ENCODE measurements around the gene RAVER1. TPM values are rescaled to one million over a fixed set of nuclear protein-coding genes. Genes with fewer than 3 reads are reported as not detected.
A peak's percentile ranks its signal among the peaks of the same experiment; 100 is the strongest.

Gene RAVER1
- total and polyA plus RNA-seq, 4 donors: 7.9 to 24.0 (median 17.2) TPM

GRCh38 chr19:10317045-10317856 lies 16.1 kb downstream of the RAVER1 start:
- no peaks in the 10 kb centered on the region for H3K27me3 ChIP-seq (ENCODE audit: control insufficient read depth in 1 of 2, insufficient read depth in 2 of 2, low read length in 1 of 2)
- ATAC-seq (ENCODE audit: low FRiP score) (no peak), DNase-seq (no peak)
- H3K4me3 ChIP-seq (ENCODE audit: low read length in 2 of 2): no peak overlapping the region
- WGBS, 2 donors: 79 to 84% methylated on average over 28 to 29 of the region's 29 CpGs
- no peaks in the 10 kb centered on the region for H3K9me3 ChIP-seq (ENCODE audit: control insufficient read depth, low read length)
- peaks cover 0 to 5% of the 10 kb centered on the region in 2 donors for H3K36me3 ChIP-seq (ENCODE audit: control insufficient read depth in 1 of 2, insufficient read depth in 2 of 2, low read length in 1 of 2)
- intact Hi-C loops (cut with DNase I): no loop called here
- no peaks in the 10 kb centered on the region for H3K4me1 ChIP-seq (ENCODE audit: control insufficient read depth in 1 of 2, insufficient read depth in 2 of 2, low read length in 2 of 2)
- H3K27ac ChIP-seq (ENCODE audit: low read depth in 1 of 2, low read length in 2 of 2): no peak overlapping the region

GRCh38 chr19:10316229-10317044 lies 16.9 kb downstream of the RAVER1 start:
- ATAC-seq (ENCODE audit: low FRiP score) (peak; percentile 16), DNase-seq (no peak)
- 54 to 59% methylated on average over 19 of the region's 19 CpGs for WGBS, 2 donors
- Histone ChIP-seq H3K4me3 (ENCODE audit: low read length in 2 of 2) (no peak overlapping the region), H3K27me3 (ENCODE audit: control insufficient read depth in 1 of 2, insufficient read depth in 2 of 2, low read length in 1 of 2) (no peaks in the 10 kb centered on the region), H3K36me3 (ENCODE audit: control insufficient read depth in 1 of 2, insufficient read depth in 2 of 2, low read length in 1 of 2) (peaks cover 0 to 5% of the 10 kb centered on the region in 2 donors), H3K27ac (ENCODE audit: low read depth in 1 of 2, low read length in 2 of 2) (no peak overlapping the region), H3K9me3 (ENCODE audit: control insufficient read depth, low read length) (no peaks in the 10 kb centered on the region), H3K4me1 (ENCODE audit: control insufficient read depth in 1 of 2, insufficient read depth in 2 of 2, low read length in 2 of 2) (no peaks in the 10 kb centered on the region)
- intact Hi-C loops (cut with DNase I): no loop called here

GRCh38 chr19:10315335-10316214 lies 17.8 kb downstream of the RAVER1 start, which contains the start of gene FDX2:
Gene FDX2, minus strand, starts transcription at chr19:10316015. Its CDS starts 19 bp downstream, at chr19:10315996.
- Histone ChIP-seq H3K27me3 (ENCODE audit: control insufficient read depth in 1 of 2, insufficient read depth in 2 of 2, low read length in 1 of 2) (no peaks in the 10 kb centered on the region), H3K27ac (ENCODE audit: low read depth in 1 of 2, low read length in 2 of 2) (no peak within 1 kb of the TSS), H3K4me3 (ENCODE audit: low read length in 2 of 2) (peak within 1 kb of the TSS; percentile 39 to 75), H3K36me3 (ENCODE audit: control insufficient read depth in 1 of 2, insufficient read depth in 2 of 2, low read length in 1 of 2) (peaks cover 0 to 7% of the 10 kb centered on the region in 2 donors), H3K9me3 (ENCODE audit: control insufficient read depth, low read length) (no peaks in the 10 kb centered on the region), H3K4me1 (ENCODE audit: control insufficient read depth in 1 of 2, insufficient read depth in 2 of 2, low read length in 2 of 2) (no peaks in the 10 kb centered on the region)
- 1% methylated on average over 55 of the region's 55 CpGs for WGBS, 2 donors
- intact Hi-C loops (cut with DNase I): no loop called here
- DNase-seq: peak; percentile 90 to 97
- peak; percentile 90 for ATAC-seq (ENCODE audit: low FRiP score)

- Histone ChIP-seq H3K36me3 (ENCODE audit: control insufficient read depth in 1 of 2, insufficient read depth in 2 of 2, low read length in 1 of 2) (peaks cover 0 to 3% of the 10 kb centered on the region in 2 donors), H3K9me3 (ENCODE audit: control insufficient read depth, low read length) (no peaks in the 10 kb centered on the region), H3K4me1 (ENCODE audit: control insufficient read depth in 1 of 2, insufficient read depth in 2 of 2, low read length in 2 of 2) (no peaks in the 10 kb centered on the region), H3K27me3 (ENCODE audit: control insufficient read depth in 1 of 2, insufficient read depth in 2 of 2, low read length in 1 of 2) (no peaks in the 10 kb centered on the region), H3K27ac (ENCODE audit: low read depth in 1 of 2, low read length in 2 of 2) (no peak within 1 kb of the TSS), H3K4me3 (ENCODE audit: low read length in 2 of 2) (no peak within 1 kb of the TSS)
- DNase-seq (no peak), ATAC-seq (ENCODE audit: low FRiP score) (no peak)
- 94% methylated on average over 23 to 24 of the region's 24 CpGs for WGBS, 2 donors
- intact Hi-C loops (cut with DNase I): no loop called here
Measured at GRCh38 chr19:10309423-10309822, 23.9 kb downstream of the RAVER1 start, which contains the start of gene ZGLP1. Gene ZGLP1, minus strand, starts transcription at chr19:10309815.

- 88 to 97% methylated on average over 5 of the region's 5 CpGs for WGBS, 2 donors
Measured at GRCh38 chr19:10306327-10306726, 27.0 kb downstream of the RAVER1 start.

GRCh38 chr19:10305139-10305806 lies 28.1 kb downstream of the RAVER1 start:
- ATAC-seq (ENCODE audit: low FRiP score) (no peak), DNase-seq (peak in 1 of 2 donors; percentile 75)
- H3K4me1 ChIP-seq (ENCODE audit: control insufficient read depth in 1 of 2, insufficient read depth in 2 of 2, low read length in 2 of 2): no peaks in the 10 kb centered on the region
- H3K4me3 ChIP-seq (ENCODE audit: low read length in 2 of 2): no peak overlapping the region
- no peaks in the 10 kb centered on the region for H3K9me3 ChIP-seq (ENCODE audit: control insufficient read depth, low read length)
- H3K27me3 ChIP-seq (ENCODE audit: control insufficient read depth in 1 of 2, insufficient read depth in 2 of 2, low read length in 1 of 2): no peaks in the 10 kb centered on the region
- H3K36me3 ChIP-seq (ENCODE audit: control insufficient read depth in 1 of 2, insufficient read depth in 2 of 2, low read length in 1 of 2): no peaks in the 10 kb centered on the region
- intact Hi-C loops (cut with DNase I): no loop called here
- 70 to 77% methylated on average over 17 of the region's 17 CpGs for WGBS, 2 donors
- H3K27ac ChIP-seq (ENCODE audit: low read depth in 1 of 2, low read length in 2 of 2): no peak overlapping the region

More at GRCh38 chr19:10306327-10306726, 27.0 kb downstream of the RAVER1 start:
- intact Hi-C loops (cut with DNase I): no loop called here
- peaks cover 0 to 3% of the 10 kb centered on the region in 2 donors for H3K36me3 ChIP-seq (ENCODE audit: control insufficient read depth in 1 of 2, insufficient read depth in 2 of 2, low read length in 1 of 2)
- no peak overlapping the region for H3K4me3 ChIP-seq (ENCODE audit: low read length in 2 of 2)
- DNase-seq (no peak), ATAC-seq (ENCODE audit: low FRiP score) (no peak)
- H3K9me3 ChIP-seq (ENCODE audit: control insufficient read depth, low read length): no peaks in the 10 kb centered on the region
- no peaks in the 10 kb centered on the region for H3K27me3 ChIP-seq (ENCODE audit: control insufficient read depth in 1 of 2, insufficient read depth in 2 of 2, low read length in 1 of 2)
- no peaks in the 10 kb centered on the region for H3K4me1 ChIP-seq (ENCODE audit: control insufficient read depth in 1 of 2, insufficient read depth in 2 of 2, low read length in 2 of 2)
- H3K27ac ChIP-seq (ENCODE audit: low read depth in 1 of 2, low read length in 2 of 2): no peak overlapping the region

DNA sequence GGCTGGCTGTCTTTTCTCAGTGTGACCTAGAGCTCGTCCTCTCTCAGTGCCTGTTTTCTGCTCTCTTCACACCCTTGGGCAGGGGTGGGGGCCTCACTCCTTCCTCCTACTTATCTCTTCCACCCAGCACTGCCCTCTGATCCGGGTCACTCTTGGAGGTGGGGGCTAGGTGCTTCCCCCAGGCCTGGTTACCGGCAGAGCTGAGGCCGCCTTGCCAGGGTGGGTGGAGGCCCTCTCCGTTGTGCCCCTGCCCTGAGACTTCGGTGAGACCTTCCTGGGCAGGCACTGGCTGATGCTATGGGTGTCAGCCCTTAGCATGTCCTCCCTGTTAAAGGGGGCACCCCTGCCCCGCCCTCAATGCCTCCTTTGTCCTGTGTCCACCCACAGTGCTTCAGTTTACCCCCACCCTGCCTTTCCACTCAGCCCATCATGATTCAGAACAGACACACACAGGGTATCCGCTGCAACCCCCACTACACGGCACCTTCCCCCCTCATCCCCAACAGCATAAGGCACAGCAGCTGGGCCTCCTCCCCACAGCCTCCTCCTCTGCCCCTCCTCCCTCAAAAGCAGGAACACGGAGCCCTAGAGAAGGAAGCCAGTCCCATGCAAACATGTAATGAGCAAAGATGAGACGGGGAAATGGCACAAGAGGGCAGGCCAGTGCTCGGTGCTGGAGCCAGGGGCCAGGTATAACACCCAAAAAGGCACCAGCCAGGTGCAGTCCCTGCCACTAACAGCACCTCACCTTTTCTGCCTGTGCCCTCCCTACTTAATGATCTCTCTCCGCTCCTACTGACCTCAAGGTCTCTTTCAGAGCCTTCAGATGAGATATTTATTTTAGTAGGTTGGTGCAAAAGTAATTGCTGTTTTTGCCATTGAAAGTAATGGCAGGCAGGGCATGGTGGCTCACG lies 33.5 kb downstream of the RAVER1 start:
- intact Hi-C loops (cut with DNase I): no loop called here
- 58 to 59% methylated on average over 14 of the region's 14 CpGs for WGBS, 2 donors
- H3K9me3 ChIP-seq (ENCODE audit: control insufficient read depth, low read length): no peaks in the 10 kb centered on the region
- DNase-seq (peak in 1 of 2 donors; percentile 46), ATAC-seq (ENCODE audit: low FRiP score) (peak; percentile 34)
- H3K4me1 ChIP-seq (ENCODE audit: control insufficient read depth in 1 of 2, insufficient read depth in 2 of 2, low read length in 2 of 2): no peaks in the 10 kb centered on the region
- H3K27me3 ChIP-seq (ENCODE audit: control insufficient read depth in 1 of 2, insufficient read depth in 2 of 2, low read length in 1 of 2): no peaks in the 10 kb centered on the region
- no peaks in the 10 kb centered on the region for H3K36me3 ChIP-seq (ENCODE audit: control insufficient read depth in 1 of 2, insufficient read depth in 2 of 2, low read length in 1 of 2)
- no peak overlapping the region for H3K4me3 ChIP-seq (ENCODE audit: low read length in 2 of 2)
- no peak overlapping the region for H3K27ac ChIP-seq (ENCODE audit: low read depth in 1 of 2, low read length in 2 of 2)
